B cell (primary cell): ENCODE measurements around the gene USH1G. TPM values are rescaled to one million over a fixed set of nuclear protein-coding genes. Genes with fewer than 3 reads are reported as not detected.

Source experiments
- ATAC-seq: fragments of 200-7000 bp; cut with Tn5 transposase; one replicate; pipeline ENCODE4 v1.10.0; 2021; ENCODE audit warnings: low read depth, mild to moderate bottlenecking, moderate number of reproducible peaks, moderate library complexity
- CTCF ChIA-PET: fragments of 350-600 bp; sonication (Branson Sonifier 250); formaldehyde crosslinking; loops from one replicate; lab custom pipeline; 2021; ENCODE audit warnings: antibody characterized with exemption, inconsistent platforms; lab: Charles Lee
- POLR2A ChIA-PET: fragments of 350-600 bp; sonication (Branson Sonifier 250); formaldehyde crosslinking; loops from one replicate; lab custom pipeline; 2021; ENCODE audit warnings: antibody characterized with exemption; lab: Charles Lee
- DNase-seq: peaks from one replicate; pipeline ENCODE4 v3.0.0; 2013
- H2AFZ ChIP-seq: 2 replicates; pipeline ENCODE4 v1.6.1; 2012; ENCODE audit warnings: mild to moderate bottlenecking, low read depth, low read length; ENCODE audit not compliant: insufficient read depth, poor library complexity, severe bottlenecking
- H3K27ac ChIP-seq, 2 donors: 1 replicate in 1 of 2; 2 replicates in 1 of 2; pipeline ENCODE4 v1.5.1; 2012 to 2013; ENCODE audit warnings: low read length in 2 of 2, mild to moderate bottlenecking in 2 of 2, moderate library complexity in 1 of 2
- H3K27me3 ChIP-seq, 4 experiments: fragments of 200-600 bp in 1 of 4; sonication (generic) in 1 of 4; replicated peaks in 1 of 4; 1 replicate in 2 of 4; 2 replicates in 2 of 4; pipeline versions ENCODE4 v1.6.1 to v1.7.0; 2013 to 2016; ENCODE audit warnings: low read length in 3 of 4, mild to moderate bottlenecking in 2 of 4, mixed read lengths in 1 of 4, moderate library complexity in 1 of 4; ENCODE audit not compliant: insufficient read depth in 4 of 4, control insufficient read depth in 3 of 4; ENCODE audit errors: control extremely low read depth in 1 of 4
- H3K36me3 ChIP-seq, 2 experiments: replicated peaks in 1 of 2; 1 replicate in 1 of 2; 2 replicates in 1 of 2; pipeline versions ENCODE4 v1.6.1 to v1.7.1; 2013; ENCODE audit warnings: low read length in 1 of 2; ENCODE audit not compliant: insufficient read depth in 2 of 2, control insufficient read depth in 1 of 2; ENCODE audit errors: control extremely low read depth in 1 of 2, extremely low read depth in 1 of 2
- H3K4me1 ChIP-seq, 2 donors: fragments of 200-600 bp in 1 of 2; sonication (generic) in 1 of 2; 1 replicate in 1 of 2; 2 replicates in 1 of 2; pipeline versions ENCODE4 v1.5.1 to v1.6.1; 2013 to 2017; ENCODE audit warnings: low read length in 2 of 2; ENCODE audit not compliant: control insufficient read depth in 2 of 2, insufficient read depth in 2 of 2
- H3K4me2 ChIP-seq: replicated peaks from 2 replicates; pipeline ENCODE3; 2012; ENCODE audit warnings: mild to moderate bottlenecking, low read depth, low read length; ENCODE audit not compliant: poor library complexity, severe bottlenecking
- H3K4me3 ChIP-seq, 5 experiments: fragments of 200-600 bp in 1 of 5; sonication (generic) in 1 of 5; 1 replicate in 3 of 5; 2 replicates in 2 of 5; pipeline versions ENCODE4 v1.5.1 to v1.7.0; 2011 to 2016; ENCODE audit warnings: low read length in 4 of 5, mild to moderate bottlenecking in 4 of 5, low read depth in 2 of 5, control low read depth in 1 of 5, moderate library complexity in 1 of 5; ENCODE audit not compliant: insufficient read depth in 1 of 5; ENCODE audit errors: control extremely low read depth in 1 of 5, extremely low read depth in 1 of 5
- H3K79me2 ChIP-seq: fragments of 200-600 bp; sonication (generic); one replicate; pipeline ENCODE4 v1.6.0; 2016; ENCODE audit warnings: low read length; ENCODE audit not compliant: control insufficient read depth, insufficient read depth
- H3K9ac ChIP-seq: fragments of 200-600 bp; sonication (generic); 2 replicates; pipeline ENCODE4 v1.6.1; 2017; ENCODE audit warnings: mild to moderate bottlenecking, low read length, moderate library complexity
- H3K9me3 ChIP-seq, 3 donors: one replicate each; pipeline versions ENCODE4 v1.6.1 to v1.7.1; 2013; ENCODE audit warnings: low read length in 2 of 3; ENCODE audit not compliant: control insufficient read depth in 2 of 3, insufficient read depth in 1 of 3; ENCODE audit errors: control extremely low read depth in 1 of 3
- H4K20me1 ChIP-seq: 2 replicates; pipeline ENCODE4 v1.6.0; 2012; ENCODE audit warnings: mild to moderate bottlenecking, low read length; ENCODE audit not compliant: insufficient read depth, control insufficient read depth, poor library complexity, severe bottlenecking
- H3K27ac Mint-ChIP-seq: one replicate; pipeline ENCODE4 v1.8.0; 2021; ENCODE audit warnings: mixed read lengths
- H3K27me3 Mint-ChIP-seq: one replicate; pipeline ENCODE4 v1.8.0; 2021; ENCODE audit warnings: mixed read lengths
- H3K4me1 Mint-ChIP-seq: one replicate; pipeline ENCODE4 v1.8.0; 2021; ENCODE audit warnings: mixed read lengths
- H3K4me3 Mint-ChIP-seq: one replicate; pipeline ENCODE4 v1.8.0; 2021; ENCODE audit warnings: mixed read lengths
- H3K9me3 Mint-ChIP-seq: one replicate; pipeline ENCODE4 v1.8.0; 2022; ENCODE audit warnings: mixed read lengths; ENCODE audit not compliant: insufficient read depth
- EZH2 ChIP-seq: IDR thresholded peaks from 2 replicates; pipeline ENCODE4 v1.6.1; 2012; ENCODE audit warnings: borderline replicate concordance, low read depth, mild to moderate bottlenecking, moderate library complexity, low read length; ENCODE audit not compliant: insufficient read depth, poor library complexity, severe bottlenecking
- WGBS: methylation state at CpG from one replicate; pipeline ENCODE4 v1.1.5; 2013; ENCODE audit warnings: missing lambda C conversion rate; ENCODE audit not compliant: insufficient coverage; 5-methylcytosine and 5-hydroxymethylcytosine counted together
- intact Hi-C: fragments of 100-400 bp; cut with micrococcal nuclease; formaldehyde crosslinking; loops from one replicate; pipeline ENCODE4 v1.10.0; 2022
- polyA plus RNA-seq: library from polyadenylated mRNA; depleted of rRNA; stranded (reverse); fragments of >200 nt; gene quantifications from 2 replicates; pipeline ENCODE4 v1.2.3, GENCODE V29; 2012
- total RNA-seq, 2 donors: library from RNA; stranded (reverse); fragments of 120-200 nt in 1 of 2; gene quantifications; 1 replicate in 1 of 2; 2 replicates in 1 of 2; pipeline versions ENCODE4 v1.2.3 to v1.2.4, GENCODE V29; 2013 to 2022
- TF ChIP-seq, protein P1 (sequence below): fragments of 200-600 bp; IDR thresholded peaks from one replicate; pipeline ENCODE4 v1.8.0; 2022; ENCODE audit warnings: antibody characterized with exemption, mild to moderate bottlenecking

The USH1G gene
- total and polyA plus RNA-seq, 2 donors (not counting 1 experiment from before 2014, with no cell fraction given) = not detected

DNA sequence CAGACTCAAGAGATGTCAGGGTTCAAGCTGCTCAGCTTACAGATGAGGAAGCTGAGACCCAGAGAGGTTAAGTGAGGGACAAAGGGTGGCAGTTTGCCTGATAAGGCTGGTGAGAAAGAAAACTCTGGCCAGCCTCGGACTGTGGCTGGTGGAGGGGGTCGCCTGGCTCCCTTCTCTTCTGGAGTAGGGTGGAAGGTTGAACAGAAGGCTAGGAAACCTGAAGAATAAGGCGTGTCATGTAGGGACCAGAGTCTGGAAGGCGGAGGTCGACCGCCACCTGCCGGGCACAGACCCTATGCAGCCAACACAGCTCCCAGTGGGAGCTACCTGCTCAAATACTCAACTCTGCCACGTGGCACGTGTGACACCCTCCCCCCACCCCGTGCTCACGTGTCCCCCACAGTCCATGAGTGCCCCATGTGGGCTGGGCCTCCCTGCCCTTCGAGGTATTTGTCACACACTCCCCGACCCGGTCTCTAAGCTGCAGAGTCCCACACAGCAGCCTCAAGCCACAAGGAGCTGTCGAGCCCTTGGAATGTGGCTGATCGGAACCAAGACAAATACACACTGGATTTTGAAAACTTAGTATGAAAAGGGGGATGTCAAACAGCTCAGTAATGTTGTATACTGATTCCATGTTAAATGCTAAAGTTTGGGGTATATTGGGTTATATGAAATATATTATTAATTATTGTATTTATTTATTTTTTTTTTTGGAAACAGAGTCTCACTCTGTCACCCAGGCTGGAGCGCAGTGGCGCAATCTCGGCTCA lies 37.7 kb upstream of the USH1G start:
- no peaks in the 10 kb centered on the region for H3K9me3 Mint-ChIP-seq
- no peak overlapping the region for H3K4me3 ChIP-seq
- no peaks in the 10 kb centered on the region for H4K20me1 ChIP-seq
- H3K4me3 Mint-ChIP-seq = no peak overlapping the region
- no peaks in the 10 kb centered on the region for H3K9me3 ChIP-seq
- DNase-seq (peak; percentile 67), ATAC-seq (peak; percentile 31)
- intact Hi-C loops = loop anchor here (1.0 to 2.0 kb wide), 8 partner anchors 27 to 452 kb away; partner anchors contain the start of genes CDR2L, KCTD2, MIF4GD and MRPL58
- TF ChIP-seq EZH2 = no peak
- TF ChIP-seq, protein P1, sequence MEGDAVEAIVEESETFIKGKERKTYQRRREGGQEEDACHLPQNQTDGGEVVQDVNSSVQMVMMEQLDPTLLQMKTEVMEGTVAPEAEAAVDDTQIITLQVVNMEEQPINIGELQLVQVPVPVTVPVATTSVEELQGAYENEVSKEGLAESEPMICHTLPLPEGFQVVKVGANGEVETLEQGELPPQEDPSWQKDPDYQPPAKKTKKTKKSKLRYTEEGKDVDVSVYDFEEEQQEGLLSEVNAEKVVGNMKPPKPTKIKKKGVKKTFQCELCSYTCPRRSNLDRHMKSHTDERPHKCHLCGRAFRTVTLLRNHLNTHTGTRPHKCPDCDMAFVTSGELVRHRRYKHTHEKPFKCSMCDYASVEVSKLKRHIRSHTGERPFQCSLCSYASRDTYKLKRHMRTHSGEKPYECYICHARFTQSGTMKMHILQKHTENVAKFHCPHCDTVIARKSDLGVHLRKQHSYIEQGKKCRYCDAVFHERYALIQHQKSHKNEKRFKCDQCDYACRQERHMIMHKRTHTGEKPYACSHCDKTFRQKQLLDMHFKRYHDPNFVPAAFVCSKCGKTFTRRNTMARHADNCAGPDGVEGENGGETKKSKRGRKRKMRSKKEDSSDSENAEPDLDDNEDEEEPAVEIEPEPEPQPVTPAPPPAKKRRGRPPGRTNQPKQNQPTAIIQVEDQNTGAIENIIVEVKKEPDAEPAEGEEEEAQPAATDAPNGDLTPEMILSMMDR = no peak
- H3K4me1 ChIP-seq = peaks cover 2 to 16% of the 10 kb centered on the region in 2 donors
- no peak overlapping the region for H3K27ac Mint-ChIP-seq
- H3K79me2 ChIP-seq = no peaks in the 10 kb centered on the region
- H3K4me2 ChIP-seq = no peak overlapping the region
- peaks cover 7% of the 10 kb centered on the region for H3K4me1 Mint-ChIP-seq
- H3K27me3 Mint-ChIP-seq = peaks cover 11% of the 10 kb centered on the region
- H3K9ac ChIP-seq = no peak overlapping the region
- no peak overlapping the region for H3K27ac ChIP-seq
- H3K27me3 ChIP-seq = peaks cover 0 to 12% (median 0%) of the 10 kb centered on the region in 4 experiments
- H3K36me3 ChIP-seq = no peaks in the 10 kb centered on the region
- POLR2A ChIA-PET = interaction anchor here (0.8 to 1.5 kb wide), 4 partner anchors 52 to 241 kb away, joined by 3 to 8 read pairs (median 4); partner anchors contain the start of genes MRPL58 and NT5C
- H2AFZ ChIP-seq = no peak overlapping the region
- CTCF ChIA-PET = interaction anchor here (0.5 to 4.9 kb wide), 57 partner anchors 8 to 793 kb away, joined by 3 to 139 read pairs (median 5); partner anchors contain the start of genes ARMC7, ATP5PD, HID1 and KCTD2
- WGBS = 26% methylated on average over 11 of the region's 19 CpGs
